ENCODE results near the gene TIMM17A. TPM values are rescaled to one million over a fixed set of nuclear protein-coding genes. Genes with fewer than 3 reads are reported as not detected.

Gene TIMM17A
- total RNA-seq, 3 donors from 2014 or later (not counting 1 experiment from before 2014, with no cell fraction given): 48.7 to 53.9 (median 51.8) TPM

GRCh38 chr1:201911826-201912571 is 43.3 kb upstream of the TIMM17A start:
- ATAC-seq: no peak
- Mint-ChIP-seq H3K36me3 (no peaks in the 10 kb centered on the region), H3K27ac (no peak overlapping the region), H3K4me1 (no peaks in the 10 kb centered on the region), H3K4me3 (no peak overlapping the region), H3K9me3 (no peaks in the 10 kb centered on the region), H3K27me3 (ENCODE audit: low read depth in 2 of 2) (peaks cover 0 to 8% of the 10 kb centered on the region in 2 donors)
- no peaks in the 10 kb centered on the region for H3K27me3 ChIP-seq (ENCODE audit: control insufficient read depth, insufficient read depth, low read length)
- intact Hi-C loops (cut with micrococcal nuclease): no loop called here
- H3K4me1 ChIP-seq (ENCODE audit: control insufficient read depth, insufficient read depth, low read length): no peaks in the 10 kb centered on the region
- no peak for DNase-seq
- TF ChIP-seq CTCF (IDR thresholded peaks at IDR 0.05): no peak
- H3K27ac ChIP-seq (ENCODE audit: low read length): no peak overlapping the region
- WGBS (ENCODE audit: insufficient coverage): 61% methylated on average over 4 of the region's 4 CpGs
- H3K9me3 ChIP-seq (ENCODE audit: control insufficient read depth, insufficient read depth, low read length): no peaks in the 10 kb centered on the region
- H3K36me3 ChIP-seq (ENCODE audit: control insufficient read depth, insufficient read depth, low read length): no peaks in the 10 kb centered on the region
- no peak overlapping the region for H3K4me3 ChIP-seq (ENCODE audit: low read length)

- 94% methylated on average over 5 of the region's 5 CpGs for WGBS (ENCODE audit: insufficient coverage)
- no peak for DNase-seq
- Mint-ChIP-seq H3K36me3 (no peaks in the 10 kb centered on the region), H3K4me3 (no peak overlapping the region), H3K27ac (no peak overlapping the region), H3K9me3 (no peaks in the 10 kb centered on the region), H3K27me3 (ENCODE audit: low read depth in 2 of 2) (peaks cover 0 to 8% of the 10 kb centered on the region in 2 donors), H3K4me1 (no peaks in the 10 kb centered on the region)
- Histone ChIP-seq H3K4me1 (ENCODE audit: control insufficient read depth, insufficient read depth, low read length) (no peaks in the 10 kb centered on the region), H3K4me3 (ENCODE audit: low read length) (no peak overlapping the region), H3K36me3 (ENCODE audit: control insufficient read depth, insufficient read depth, low read length) (no peaks in the 10 kb centered on the region), H3K9me3 (ENCODE audit: control insufficient read depth, insufficient read depth, low read length) (no peaks in the 10 kb centered on the region), H3K27me3 (ENCODE audit: control insufficient read depth, insufficient read depth, low read length) (no peaks in the 10 kb centered on the region), H3K27ac (ENCODE audit: low read length) (no peak overlapping the region)
- TF ChIP-seq CTCF (IDR thresholded peaks at IDR 0.05): no peak
- intact Hi-C loops (cut with micrococcal nuclease): no loop called here
- no peak for ATAC-seq
Observed at GRCh38 chr1:201912832-201913231, 42.5 kb upstream of the TIMM17A start.

GRCh38 chr1:201914456-201915235 is 40.7 kb upstream of the TIMM17A start:
- no peak overlapping the region for H3K4me3 Mint-ChIP-seq
- Histone ChIP-seq H3K9me3 (ENCODE audit: control insufficient read depth, insufficient read depth, low read length) (no peaks in the 10 kb centered on the region), H3K36me3 (ENCODE audit: control insufficient read depth, insufficient read depth, low read length) (no peaks in the 10 kb centered on the region), H3K27ac (ENCODE audit: low read length) (no peak overlapping the region), H3K4me3 (ENCODE audit: low read length) (no peak overlapping the region), H3K4me1 (ENCODE audit: control insufficient read depth, insufficient read depth, low read length) (no peaks in the 10 kb centered on the region), H3K27me3 (ENCODE audit: control insufficient read depth, insufficient read depth, low read length) (no peaks in the 10 kb centered on the region)
- no peak for TF ChIP-seq CTCF (IDR thresholded peaks at IDR 0.05)
- no peak for DNase-seq
- no peaks in the 10 kb centered on the region for H3K36me3 Mint-ChIP-seq
- peaks cover 0 to 10% of the 10 kb centered on the region in 2 donors for H3K27me3 Mint-ChIP-seq (ENCODE audit: low read depth in 2 of 2)
- intact Hi-C loops (cut with micrococcal nuclease): no loop called here
- no peaks in the 10 kb centered on the region for H3K4me1 Mint-ChIP-seq
- H3K9me3 Mint-ChIP-seq: no peaks in the 10 kb centered on the region
- 88% methylated on average over 14 of the region's 14 CpGs for WGBS (ENCODE audit: insufficient coverage)
- H3K27ac Mint-ChIP-seq: no peak overlapping the region
- ATAC-seq: no peak

Measured in natural killer cell (primary cell).